WTC11 (cell line): ENCODE measurements around the gene NTNG2.

Experiments used
- FOXJ3 ChIP-seq: sonication (generic); formaldehyde crosslinking; IDR thresholded peaks from 2 replicates; pipeline ENCODE4 v1.9.0; 2021; ENCODE audit warnings: missing genetic modification reagents, mild to moderate bottlenecking, borderline replicate concordance
- SMAD4 ChIP-seq: sonication (generic); formaldehyde crosslinking; IDR thresholded peaks from 2 replicates; pipeline ENCODE4 v1.8.0; 2022; ENCODE audit warnings: mild to moderate bottlenecking, missing genetic modification reagents
- ZBTB21 ChIP-seq: sonication (generic); formaldehyde crosslinking; IDR thresholded peaks from 2 replicates; pipeline ENCODE4 v1.8.1; 2023; ENCODE audit warnings: mild to moderate bottlenecking, missing genetic modification reagents, borderline replicate concordance

DNA sequence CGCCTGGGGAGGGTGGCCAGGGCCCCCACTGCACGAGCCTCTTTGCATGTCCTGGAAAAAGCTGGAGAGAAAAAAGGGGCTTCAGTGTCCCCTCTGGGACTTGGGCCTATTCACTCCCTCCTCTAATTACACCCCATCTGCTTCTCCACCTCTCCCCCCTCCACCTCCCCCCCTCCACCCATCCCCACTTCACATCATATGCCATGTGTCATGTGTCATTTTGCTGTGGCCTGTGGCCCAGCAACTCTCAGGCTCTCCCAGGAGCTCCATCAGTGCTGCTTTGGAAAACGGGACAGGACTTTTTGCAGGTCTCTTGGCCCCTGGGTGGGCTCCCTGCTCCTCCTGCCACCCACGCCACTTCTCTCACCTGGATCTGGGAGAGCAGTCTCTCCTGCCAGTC lies 68.7 kb downstream of the NTNG2 start:
- no peak for TF ChIP-seq SMAD4 (CRISPR knock-in tag)
- TF ChIP-seq FOXJ3 (CRISPR knock-in tag), result no peak
- no peak for TF ChIP-seq ZBTB21 (CRISPR knock-in tag)
